ENCODE data around the gene LYST. TPM values are rescaled to one million over a fixed set of nuclear protein-coding genes. Genes with fewer than 3 reads are reported as not detected.

The LYST gene
- total and polyA plus RNA-seq, 10 of the 15 experiments (the other 5 are each of a cell fraction or from before 2014, with no cell fraction given): 3.3 to 28.1 (median 5.6) TPM

- ChIA-PET CTCF (interaction anchor here (0.6 to 5.5 kb wide), 53 partner anchors 8 to 747 kb away, joined by 3 to 127 read pairs (median 4); partner anchors contain the start of gene LYST), POLR2A (no interaction called here), RAD21 (ENCODE audit: unreplicated experiment) (interaction anchor here (0.6 to 5.6 kb wide), 22 partner anchors 15 to 269 kb away, joined by 3 to 49 read pairs (median 3); no protein-coding TSS in a partner anchor), SMC1A (ENCODE audit: uncharacterized antibody, unreplicated experiment) (interaction anchor here (0.6 to 5.6 kb wide), 40 partner anchors 10 to 280 kb away, joined by 3 to 97 read pairs (median 4); no protein-coding TSS in a partner anchor)
- no TSS peak for BruUV-seq (replicated peaks)
- no peaks in the 10 kb centered on the region for H3K27me3 ChIP-seq (replicated peaks in 1 of 2; ENCODE audit: control insufficient read depth in 2 of 2, insufficient read depth in 2 of 2, low read length in 1 of 2)
- no peaks in the 10 kb centered on the region for H3K9me3 ChIP-seq (replicated peaks; ENCODE audit: control insufficient read depth, insufficient read depth, low read length)
- no peaks in the 10 kb centered on the region for H4K20me1 ChIP-seq (ENCODE audit: control insufficient read depth, insufficient read depth)
- no peaks in the 10 kb centered on the region for H3K36me3 ChIP-seq (ENCODE audit: control insufficient read depth in 2 of 2, insufficient read depth in 2 of 2, low read length in 1 of 2)
- no peak overlapping the region for H3K9ac ChIP-seq (ENCODE audit: control insufficient read depth, insufficient read depth, low read length)
- intact Hi-C loops (cut with micrococcal nuclease; ENCODE audit: unreplicated experiment) (loop anchor here (1.0 to 2.0 kb wide), 2 partner anchors 188 to 270 kb away; no protein-coding TSS in a partner anchor), in situ Hi-C loops (cut with MboI) (loop anchor here (10.0 kb wide), 1 partner anchor 688 kb away; no protein-coding TSS in a partner anchor)
- FAIRE-seq (peak; percentile 44), DNase-seq (ENCODE audit: low read depth, low spot score) (no peak), ATAC-seq (peak; percentile 57)
- H3K4me3 ChIP-seq: no peak overlapping the region
- no peaks in the 10 kb centered on the region for H3K4me1 ChIP-seq (ENCODE audit: control insufficient read depth, insufficient read depth, low read length)
- H3K4me2 ChIP-seq (ENCODE audit: control insufficient read depth, insufficient read depth): no peak overlapping the region
- H3K79me2 ChIP-seq (ENCODE audit: control insufficient read depth, insufficient read depth, low read length): no peaks in the 10 kb centered on the region
- 33% methylated on average over 8 of the region's 8 CpGs for WGBS (ENCODE audit: insufficient coverage, insufficient replicate concordance, low lambda C conversion rate, missing lambda C conversion rate)
- no peak overlapping the region for H2AFZ ChIP-seq (ENCODE audit: control insufficient read depth, low read depth, low read length)
- no peak for TF ChIP-seq LARP7 (IDR thresholded peaks at IDR 0.05)
- TF ChIP-seq EP300 (IDR thresholded peaks at IDR 0.05; ENCODE audit: borderline replicate concordance in 1 of 2, control insufficient read depth in 1 of 2, low read depth in 2 of 2, low read length in 2 of 2): no peak
- TF ChIP-seq FOS (IDR thresholded peaks at IDR 0.05; ENCODE audit: borderline replicate concordance, extremely low read depth, insufficient read length): no peak
- no peak for TF ChIP-seq SP1 (IDR thresholded peaks at IDR 0.05; ENCODE audit: low read depth, low read length)
- TF ChIP-seq ZBTB40 (IDR thresholded peaks at IDR 0.05; ENCODE audit: borderline replicate concordance): no peak
- TF ChIP-seq SMC3 (IDR thresholded peaks at IDR 0.05; ENCODE audit: borderline replicate concordance, low read length): peak; percentile 58; the same call in 1 of the 2 replicates
- no peak for TF ChIP-seq GATAD2B (conservative IDR thresholded peaks at IDR 0.05; ENCODE audit: low read depth)
- TF ChIP-seq BMI1 (IDR thresholded peaks at IDR 0.05; ENCODE audit: borderline replicate concordance): no peak
- no peak for TF ChIP-seq ATF7 (IDR thresholded peaks at IDR 0.05; ENCODE audit: low read depth)
- TF ChIP-seq NR2C1 (IDR thresholded peaks at IDR 0.05): no peak
- no peak for TF ChIP-seq HDGF (IDR thresholded peaks at IDR 0.05)
- TF ChIP-seq ESRRA (IDR thresholded peaks at IDR 0.05; ENCODE audit: low read length): no peak
- peak; percentile 77 for TF ChIP-seq RAD21 (IDR thresholded peaks at IDR 0.05; ENCODE audit: insufficient read depth, low read depth, low read length)
- TF ChIP-seq DPF2 (IDR thresholded peaks at IDR 0.05): no peak
- TF ChIP-seq EGR1 (IDR thresholded peaks at IDR 0.05; ENCODE audit: borderline replicate concordance in 1 of 2, low read depth in 2 of 2, low read length in 2 of 2): no peak
- no peak for TF ChIP-seq STAT3 (IDR thresholded peaks at IDR 0.05; ENCODE audit: low read depth, low read length)
- TF ChIP-seq NFXL1 (IDR thresholded peaks at IDR 0.05; ENCODE audit: borderline replicate concordance): no peak
- peak; percentile 29 to 52 (median 32); a peak in 3 of 6 replicates for TF ChIP-seq CTCF (IDR thresholded peaks at IDR 0.05 in 2 of 3, conservative IDR thresholded peaks at IDR 0.05 in 1 of 3; ENCODE audit: control insufficient read depth in 2 of 3, extremely low read depth in 1 of 3, insufficient read depth in 1 of 3, low read depth in 3 of 3, low read length in 3 of 3)
- no peak overlapping the region for H3K27ac ChIP-seq (ENCODE audit: control insufficient read depth, insufficient read depth)
Observed at GRCh38 chr1:235783148-235783776, 83.4 kb downstream of the LYST start.
